Bronchial epithelial cell (primary cell): Measurements from ENCODE around the gene PXK. TPM values are rescaled to one million over a fixed set of nuclear protein-coding genes. Genes with fewer than 3 reads are reported as not detected.

Source experiments
- DNase-seq: peaks from one replicate; pipeline ENCODE4 v3.0.0-alpha.2; 2010; ENCODE audit warnings: low read depth
- FAIRE-seq: peaks from 2 replicates; lab custom pipeline; 2011; peaks lifted over from hg19 to GRCh38; lab: Jason Lieb, UNC
- H3K27me3 ChIP-seq: 2 replicates; pipeline ENCODE4 v1.5.1; 2011; ENCODE audit warnings: low read length; ENCODE audit not compliant: control insufficient read depth, insufficient read depth
- H3K36me3 ChIP-seq: 2 replicates; pipeline ENCODE4 v1.5.1; 2011; ENCODE audit warnings: low read length; ENCODE audit not compliant: control insufficient read depth, insufficient read depth
- H3K4me3 ChIP-seq: 2 replicates; pipeline ENCODE4 v1.5.1; 2011; ENCODE audit warnings: mild to moderate bottlenecking, low read depth, low read length, control low read depth
- CTCF ChIP-seq: IDR thresholded peaks from 2 replicates; pipeline ENCODE4 v1.5.1; 2011; ENCODE audit warnings: mild to moderate bottlenecking, moderate library complexity, low read length, control low read depth, inconsistent platforms; ENCODE audit not compliant: insufficient read depth, severe bottlenecking
- total RNA-seq: library from RNA; depleted of rRNA; stranded (reverse); fragments of >200 nt; gene quantifications from 2 replicates; pipeline ENCODE4 v1.2.1, GENCODE V29; 2014

PXK gene
- total RNA-seq, 1 donor from 2014 or later, result 12.4 TPM

GRCh38 chr3:58333206-58334012 lies 717 bp downstream of the PXK start:
- FAIRE-seq (no peak), DNase-seq (no peak)
- Histone ChIP-seq H3K4me3 (peak overlapping the region; percentile 63), H3K27me3 (no peaks in the 10 kb centered on the region), H3K36me3 (no peaks in the 10 kb centered on the region)
- TF ChIP-seq CTCF, result no peak

GRCh38 chr3:58334013-58334321 lies 1.3 kb downstream of the PXK start:
- no peak for TF ChIP-seq CTCF
- H3K36me3 ChIP-seq, result no peaks in the 10 kb centered on the region
- DNase-seq, result no peak
- no peak for FAIRE-seq
- peak overlapping the region; percentile 63 for H3K4me3 ChIP-seq
- no peaks in the 10 kb centered on the region for H3K27me3 ChIP-seq

GRCh38 chr3:58334506-58334884 lies 1.8 kb downstream of the PXK start:
- FAIRE-seq, result no peak
- no peak overlapping the region for H3K4me3 ChIP-seq
- TF ChIP-seq CTCF, result no peak
- H3K36me3 ChIP-seq, result no peaks in the 10 kb centered on the region
- no peak for DNase-seq
- H3K27me3 ChIP-seq, result no peaks in the 10 kb centered on the region

- no peak for TF ChIP-seq CTCF
- no peak for FAIRE-seq
- Histone ChIP-seq H3K4me3 (no peak overlapping the region), H3K27me3 (no peaks in the 10 kb centered on the region), H3K36me3 (no peaks in the 10 kb centered on the region)
- no peak for DNase-seq
Measured at GRCh38 chr3:58335652-58335947, 2.9 kb downstream of the PXK start.

GRCh38 chr3:58336135-58336882 lies 3.6 kb downstream of the PXK start:
- FAIRE-seq (no peak), DNase-seq (peak; percentile 43)
- H3K27me3 ChIP-seq, result no peaks in the 10 kb centered on the region
- no peak for TF ChIP-seq CTCF
- no peak overlapping the region for H3K4me3 ChIP-seq
- no peaks in the 10 kb centered on the region for H3K36me3 ChIP-seq
